SK-N-SH (cell line): Measurements from ENCODE around the gene ADAMTSL1.

ENCODE experiments used
- CHD2 ChIP-seq: fragments of 150-350 bp; IDR thresholded peaks from 2 replicates; pipeline ENCODE4 v1.6.1; 2018; ENCODE audit warnings: low read length; ENCODE audit not compliant: partially characterized antibody
- CTCF ChIP-seq: fragments of 200-600 bp; sonication (generic); IDR thresholded peaks from 2 replicates; pipeline ENCODE4 v1.6.1; 2017; ENCODE audit warnings: antibody characterized with exemption, mild to moderate bottlenecking, moderate library complexity
- FOXJ3 ChIP-seq: sonication (generic); formaldehyde crosslinking; IDR thresholded peaks from 2 replicates; pipeline ENCODE4 v1.5.1; 2020; ENCODE audit warnings: mild to moderate bottlenecking, missing genetic modification reagents
- POLR2AphosphoS5 ChIP-seq: IDR thresholded peaks from 2 replicates; pipeline ENCODE4 v1.6.1; 2012; ENCODE audit warnings: low read depth, low read length
- RAD21 ChIP-seq: IDR thresholded peaks from 2 replicates; pipeline ENCODE4 v1.6.1; 2012; ENCODE audit warnings: mild to moderate bottlenecking, low read length
- RCOR1 ChIP-seq: fragments of 150-350 bp; IDR thresholded peaks from 2 replicates; pipeline ENCODE4 v1.6.1; 2017; ENCODE audit warnings: antibody characterized with exemption, low read length
- REST ChIP-seq: IDR thresholded peaks from 2 replicates; pipeline ENCODE4 v1.6.1; 2012; ENCODE audit warnings: mild to moderate bottlenecking, low read depth, low read length, moderate library complexity
- TAF1 ChIP-seq: IDR thresholded peaks from 2 replicates; pipeline ENCODE4 v1.6.1; 2012; ENCODE audit warnings: low read depth, mild to moderate bottlenecking, low read length, moderate library complexity, borderline replicate concordance
- USF2 ChIP-seq: fragments of 150-350 bp; IDR thresholded peaks from 2 replicates; pipeline ENCODE4 v1.6.1; 2017; ENCODE audit warnings: antibody characterized with exemption, low read length, low read depth, borderline replicate concordance
- YY1 ChIP-seq: IDR thresholded peaks from 2 replicates; pipeline ENCODE4 v1.4.0; 2012; ENCODE audit warnings: low read depth, mild to moderate bottlenecking
- TF ChIP-seq, protein P1 (sequence below): IDR thresholded peaks from 2 replicates; pipeline ENCODE4 v1.4.0; 2012; ENCODE audit warnings: low read depth

DNA sequence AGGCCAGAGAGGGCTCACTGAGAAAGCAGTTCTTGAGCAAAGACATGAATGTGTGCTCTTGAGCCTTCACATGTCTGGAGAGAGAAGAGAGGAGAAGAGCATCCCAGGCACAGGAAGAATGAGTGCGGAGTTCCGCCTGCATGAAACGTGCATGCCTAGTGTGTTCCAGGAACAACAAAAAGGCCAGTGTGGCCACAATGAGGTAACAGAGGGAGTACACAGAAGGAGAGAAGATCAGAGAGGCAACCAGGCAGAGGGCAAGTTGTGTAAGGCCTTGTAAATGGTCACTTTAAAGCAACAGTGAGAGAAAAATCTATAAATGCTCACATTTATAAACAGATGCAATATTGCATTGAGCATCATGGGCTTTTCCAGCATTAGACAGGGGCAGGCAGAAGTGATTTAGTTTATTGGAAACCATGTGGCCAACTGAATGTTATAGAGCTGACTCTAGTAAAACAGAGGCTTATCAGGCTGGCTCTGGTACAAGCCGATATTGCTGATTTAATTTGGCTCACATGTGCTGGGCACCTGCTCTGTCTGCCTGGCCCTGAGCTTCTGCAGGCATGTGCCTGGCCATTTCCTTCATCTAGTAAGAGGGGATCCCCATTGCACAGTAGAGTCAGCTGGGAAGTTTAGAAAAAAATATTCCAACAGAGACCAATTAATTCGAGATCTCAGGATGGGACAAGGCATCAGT lies 373.8 kb downstream of the ADAMTSL1 start:
- TF ChIP-seq POLR2AphosphoS5 (peak; percentile 18; the same call in 1 of the 2 replicates), CHD2 (peak; percentile 83), RAD21 (peak; percentile 25; the same call in 1 of the 2 replicates), CTCF (no peak), RCOR1 (peak; percentile 98), USF2 (no peak), REST (no peak), TAF1 (no peak), YY1 (no peak), FOXJ3 (peak; percentile 68; the same call in 1 of the 2 replicates)
- TF ChIP-seq, protein P1, sequence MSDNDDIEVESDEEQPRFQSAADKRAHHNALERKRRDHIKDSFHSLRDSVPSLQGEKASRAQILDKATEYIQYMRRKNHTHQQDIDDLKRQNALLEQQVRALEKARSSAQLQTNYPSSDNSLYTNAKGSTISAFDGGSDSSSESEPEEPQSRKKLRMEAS = no peak
